H1 (cell line): Measurements from ENCODE around the gene OR2AE1. TPM values are rescaled to one million over a fixed set of nuclear protein-coding genes. Genes with fewer than 3 reads are reported as not detected.

ENCODE experiments used
- CTCF ChIA-PET: fragments of 300-600 bp; sonication (Branson Sonifier 250); formaldehyde crosslinking; loops from one replicate; lab custom pipeline; 2021; ENCODE audit not compliant: partially characterized antibody; lab: Charles Lee
- POLR2A ChIA-PET: fragments of 300-600 bp; sonication (Branson Sonifier 250); formaldehyde crosslinking; loops from one replicate; lab custom pipeline; 2021; ENCODE audit warnings: inconsistent platforms; ENCODE audit not compliant: partially characterized antibody; lab: Charles Lee
- DNase-seq, 2 experiments: peaks; one replicate each; pipeline versions ENCODE4 v3.0.0 to v3.0.0-alpha.2; 2010 to 2022; ENCODE audit warnings: low spot score in 2 of 2, low read depth in 1 of 2, mixed read lengths in 1 of 2
- FAIRE-seq: peaks from 2 replicates; lab custom pipeline; 2011; peaks lifted over from hg19 to GRCh38; lab: Jason Lieb, UNC
- H2AFZ ChIP-seq: 2 replicates; pipeline ENCODE4 v1.8.1; 2012; ENCODE audit warnings: low read length, inconsistent platforms
- H2AK5ac ChIP-seq: 2 replicates; pipeline ENCODE4 v1.6.1; 2013; ENCODE audit warnings: low read depth, low read length
- H2BK120ac ChIP-seq: replicated peaks from 2 replicates; pipeline ENCODE3; 2013; ENCODE audit warnings: low read depth, low read length, inconsistent platforms
- H2BK12ac ChIP-seq: 2 replicates; pipeline ENCODE4 v1.6.1; 2013; ENCODE audit warnings: low read depth, low read length
- H2BK15ac ChIP-seq: 2 replicates; pipeline ENCODE4 v1.6.1; 2013; ENCODE audit warnings: low read length
- H2BK20ac ChIP-seq: 2 replicates; pipeline ENCODE4 v1.6.1; 2013; ENCODE audit warnings: low read length
- H2BK5ac ChIP-seq: 2 replicates; pipeline ENCODE4 v1.6.1; 2013; ENCODE audit warnings: low read depth, low read length
- H3K14ac ChIP-seq: 2 replicates; pipeline ENCODE4 v1.6.1; 2013; ENCODE audit warnings: inconsistent platforms; ENCODE audit not compliant: insufficient read length
- H3K18ac ChIP-seq: 2 replicates; pipeline ENCODE4 v1.6.1; 2013; ENCODE audit warnings: low read length; ENCODE audit errors: extremely low read depth
- H3K23ac ChIP-seq: 2 replicates; pipeline ENCODE4 v1.6.1; 2013; ENCODE audit warnings: inconsistent platforms; ENCODE audit not compliant: insufficient read length
- H3K23me2 ChIP-seq: 2 replicates; pipeline ENCODE4 v1.6.1; 2013; ENCODE audit warnings: low read depth, low read length
- H3K27ac ChIP-seq: 2 replicates; pipeline ENCODE4 v1.6.1; 2011; ENCODE audit warnings: low read depth, low read length, inconsistent platforms
- H3K27me3 ChIP-seq, 4 experiments: replicated peaks in 1 of 4; 1 replicate in 1 of 4; 2 replicates in 3 of 4; pipeline versions ENCODE4 v1.6.1 to v1.8.1; 2011 to 2013; ENCODE audit warnings: low read length in 3 of 4, mild to moderate bottlenecking in 3 of 4, inconsistent platforms in 2 of 4, mixed read lengths in 2 of 4, moderate library complexity in 1 of 4; ENCODE audit not compliant: control insufficient read depth in 3 of 4, insufficient read depth in 3 of 4; ENCODE audit errors: extremely low read depth in 1 of 4
- H3K36me3 ChIP-seq, 4 experiments: 2 replicates each; pipeline versions ENCODE4 v1.6.1 to v1.8.1; 2011 to 2013; ENCODE audit warnings: mild to moderate bottlenecking in 4 of 4, low read length in 3 of 4, moderate library complexity in 2 of 4, control low read depth in 1 of 4, inconsistent platforms in 1 of 4; ENCODE audit not compliant: insufficient read depth in 4 of 4, control insufficient read depth in 2 of 4
- H3K4ac ChIP-seq: replicated peaks from 2 replicates; pipeline ENCODE3; 2013; ENCODE audit warnings: low read length, low read depth, mixed read lengths, inconsistent platforms; ENCODE audit not compliant: insufficient read length
- H3K4me1 ChIP-seq, 4 experiments: replicated peaks in 1 of 4; 1 replicate in 1 of 4; 2 replicates in 3 of 4; pipeline versions ENCODE4 v1.6.1 to v1.8.1; 2011 to 2013; ENCODE audit warnings: low read length in 3 of 4, inconsistent platforms in 2 of 4, mixed read lengths in 1 of 4; ENCODE audit not compliant: insufficient read depth in 4 of 4, control insufficient read depth in 3 of 4
- H3K4me2 ChIP-seq, 2 experiments: 2 replicates each; pipeline versions ENCODE4 v1.6.1 to v1.8.1; 2011 to 2013; ENCODE audit warnings: low read depth in 2 of 2, low read length in 2 of 2, control low read depth in 1 of 2, inconsistent platforms in 1 of 2, mild to moderate bottlenecking in 1 of 2; ENCODE audit not compliant: insufficient read depth in 1 of 2
- H3K4me3 ChIP-seq, 4 experiments: fragments of 200-600, 300-600 bp in 1 of 4; sonication (generic), shearing (Covaris generic), sonication (Bioruptor Twin) in 1 of 4; 2 replicates each; pipeline versions ENCODE4 v1.5.1 to v1.8.1; 2011 to 2016; ENCODE audit warnings: low read length in 4 of 4, low read depth in 3 of 4, control low read depth in 2 of 4, inconsistent platforms in 2 of 4, mild to moderate bottlenecking in 2 of 4, mixed read lengths in 1 of 4, moderate library complexity in 1 of 4; ENCODE audit not compliant: insufficient read depth in 2 of 4; ENCODE audit errors: extremely low read depth in 1 of 4
- H3K56ac ChIP-seq: replicated peaks from 2 replicates; pipeline ENCODE3; 2013; ENCODE audit warnings: low read depth, mild to moderate bottlenecking, mixed read lengths, low read length, inconsistent platforms; ENCODE audit not compliant: insufficient read length
- H3K79me1 ChIP-seq: 2 replicates; pipeline ENCODE4 v1.6.1; 2013; ENCODE audit warnings: low read depth, low read length, control low read depth
- H3K79me2 ChIP-seq, 2 experiments: 2 replicates each; pipeline versions ENCODE4 v1.6.1 to v1.8.1; 2012 to 2013; ENCODE audit warnings: low read length in 2 of 2, mild to moderate bottlenecking in 2 of 2, inconsistent platforms in 1 of 2; ENCODE audit not compliant: insufficient read depth in 2 of 2, control insufficient read depth in 1 of 2
- H3K9ac ChIP-seq, 4 experiments: replicated peaks in 1 of 4; 1 replicate in 1 of 4; 2 replicates in 3 of 4; pipeline versions ENCODE4 v1.6.1 to v1.8.1; 2011 to 2013; ENCODE audit warnings: low read depth in 3 of 4, low read length in 3 of 4, control low read depth in 2 of 4, mild to moderate bottlenecking in 2 of 4, moderate library complexity in 2 of 4, inconsistent platforms in 1 of 4; ENCODE audit errors: extremely low read depth in 1 of 4
- H3K9me3 ChIP-seq, 2 experiments: 2 replicates each; pipeline versions ENCODE4 v1.6.1 to v1.8.1; 2012 to 2013; ENCODE audit warnings: mild to moderate bottlenecking in 2 of 2, moderate library complexity in 2 of 2, control low read depth in 1 of 2, inconsistent platforms in 1 of 2, low read depth in 1 of 2, low read length in 1 of 2, mixed read lengths in 1 of 2; ENCODE audit not compliant: insufficient read depth in 2 of 2
- H4K20me1 ChIP-seq, 2 experiments: replicated peaks in 1 of 2; 2 replicates each; pipeline versions ENCODE3 to v1.8.1; 2011 to 2013; ENCODE audit warnings: inconsistent platforms in 2 of 2, low read length in 2 of 2, mild to moderate bottlenecking in 1 of 2; ENCODE audit not compliant: insufficient read depth in 2 of 2, control insufficient read depth in 1 of 2
- H4K5ac ChIP-seq: 2 replicates; pipeline ENCODE4 v1.6.1; 2013; ENCODE audit warnings: low read length, low read depth, mixed read lengths, inconsistent platforms; ENCODE audit not compliant: insufficient read length
- H4K8ac ChIP-seq: 2 replicates; pipeline ENCODE4 v1.8.0; 2013; ENCODE audit warnings: mild to moderate bottlenecking, moderate library complexity, low read length, inconsistent platforms; ENCODE audit not compliant: insufficient read depth; ENCODE audit errors: extremely low read depth
- H4K91ac ChIP-seq: replicated peaks from 2 replicates; pipeline ENCODE3; 2013; ENCODE audit warnings: low read length, mixed read lengths, inconsistent platforms; ENCODE audit not compliant: insufficient read length
- ASH2L ChIP-seq: fragments of 200-600, 300-600 bp; sonication (generic); IDR thresholded peaks from one replicate; pipeline ENCODE4 v1.7.1; 2017; ENCODE audit warnings: low read length
- RXRA ChIP-seq: IDR thresholded peaks from 2 replicates; pipeline ENCODE4 v1.6.1; 2011; ENCODE audit warnings: low read depth, mild to moderate bottlenecking, low read length, moderate library complexity; ENCODE audit not compliant: insufficient read depth
- WGBS, 2 experiments: shearing (Covaris generic) in 1 of 2; methylation state at CpG; one replicate each; pipeline versions ENCODE4 v1.1.6 to v1.1.7; 2013 to 2015; ENCODE audit warnings: low lambda C conversion rate in 2 of 2, mixed read lengths in 2 of 2, inconsistent platforms in 1 of 2, low coverage in 1 of 2, missing lambda C conversion rate in 1 of 2; ENCODE audit not compliant: insufficient replicate concordance in 2 of 2, insufficient coverage in 1 of 2, insufficient read length in 1 of 2; ENCODE audit errors: extremely low coverage in 1 of 2, missing lambda C conversion rate in 1 of 2; 5-methylcytosine and 5-hydroxymethylcytosine counted together
- polyA plus RNA-seq, 7 experiments: library from polyadenylated mRNA; depleted of rRNA in 3 of 7; stranded (reverse) in 5 of 7; unstranded in 2 of 7; fragments of >200 nt in 5 of 7; fragments of 200-250 nt in 2 of 7; gene quantifications; 1 replicate in 5 of 7; 2 replicates in 1 of 7; 4 replicates in 1 of 7; pipeline versions ENCODE4 v1.2.1 to v1.2.3, GENCODE V29; 2011 to 2013; ENCODE audit warnings: missing spikeins in 2 of 7, mixed read lengths in 2 of 7
- total RNA-seq: library from RNA; stranded (reverse); fragmentation: NEBNext Ultra II Directional; extraction: Animal tissue kit (Norgen Biotek cat#: 25700); gene quantifications from 2 replicates; pipeline ENCODE4 v1.2.1, GENCODE V29; 2021

The OR2AE1 gene
- total and polyA plus RNA-seq, 2 of the 8 experiments (the other 6 are each of a cell fraction or from before 2014, with no cell fraction given), result not detected

GRCh38 chr7:99843808-99844207 lies 33.0 kb downstream of the OR2AE1 start:
- DNase-seq, result no peak
- H2BK15ac ChIP-seq, result peak overlapping the region; percentile 55
- H2AFZ ChIP-seq, result peak overlapping the region; percentile 57; the same call in 1 of the 2 replicates
- no peaks in the 10 kb centered on the region for H3K79me2 ChIP-seq
- H3K4me3 ChIP-seq, result no peak overlapping the region
- peaks cover 4 to 17% (median 16%) of the 10 kb centered on the region in 4 experiments; a peak in 6 of 7 replicates for H3K4me1 ChIP-seq
- peak overlapping the region; percentile 51; the same call in 1 of the 2 replicates for H2BK20ac ChIP-seq
- no peaks in the 10 kb centered on the region for H3K79me1 ChIP-seq
- FAIRE-seq, result no peak
- POLR2A ChIA-PET, result interaction anchor here (1.0 kb wide), 2 partner anchors 10 to 101 kb away, joined by 3 read pairs; no protein-coding TSS in a partner anchor
- no peak overlapping the region for H4K5ac ChIP-seq
- H2BK12ac ChIP-seq, result peak overlapping the region; percentile 13; the same call in 1 of the 2 replicates
- no peaks in the 10 kb centered on the region for H3K23me2 ChIP-seq
- no peak overlapping the region; the same call in 1 of the 2 replicates for H2BK5ac ChIP-seq
- no peak overlapping the region for H3K4me2 ChIP-seq
- H3K4ac ChIP-seq, result peak overlapping the region; percentile 95
- no peaks in the 10 kb centered on the region for H3K27me3 ChIP-seq
- no peak overlapping the region for H3K9ac ChIP-seq
- peak overlapping the region; percentile 92 for H2BK120ac ChIP-seq
- H3K56ac ChIP-seq, result no peak overlapping the region
- H3K36me3 ChIP-seq, result no peaks in the 10 kb centered on the region
- 87% methylated on average over 4 of the region's 4 CpGs; no CpG with 5 or more reads in 1 of the 2 experiments for WGBS, 2 experiments
- H3K9me3 ChIP-seq, result no peaks in the 10 kb centered on the region
- TF ChIP-seq RXRA, result no peak
- no peak for TF ChIP-seq ASH2L
- CTCF ChIA-PET, result no interaction called here
- H3K14ac ChIP-seq, result no peak overlapping the region
- no peak overlapping the region for H3K27ac ChIP-seq
- no peak overlapping the region for H3K23ac ChIP-seq
- H2AK5ac ChIP-seq, result no peak overlapping the region
- H4K8ac ChIP-seq, result no peak overlapping the region
- no peaks in the 10 kb centered on the region for H4K20me1 ChIP-seq
- H4K91ac ChIP-seq, result peak overlapping the region; percentile 42
- H3K18ac ChIP-seq, result no peak overlapping the region
